ENCODE data around the gene MAPK10.

The MAPK10 gene

GRCh38 chr4:86132468-86132867 lies 227.4 kb downstream of the MAPK10 start:
- H3K9me2 ChIP-seq (replicated peaks; ENCODE audit: low read depth, low read length) = no peaks in the 10 kb centered on the region
- H3F3A ChIP-seq (ENCODE audit: low read depth) = no peaks in the 10 kb centered on the region
- H3K4me3 ChIP-seq (ENCODE audit: low read length, poor library complexity, severe bottlenecking) = no peak overlapping the region
- TF ChIP-seq EZH2phosphoT487 (IDR thresholded peaks at IDR 0.05; ENCODE audit: borderline replicate concordance) = no peak
- TF ChIP-seq, protein P1, sequence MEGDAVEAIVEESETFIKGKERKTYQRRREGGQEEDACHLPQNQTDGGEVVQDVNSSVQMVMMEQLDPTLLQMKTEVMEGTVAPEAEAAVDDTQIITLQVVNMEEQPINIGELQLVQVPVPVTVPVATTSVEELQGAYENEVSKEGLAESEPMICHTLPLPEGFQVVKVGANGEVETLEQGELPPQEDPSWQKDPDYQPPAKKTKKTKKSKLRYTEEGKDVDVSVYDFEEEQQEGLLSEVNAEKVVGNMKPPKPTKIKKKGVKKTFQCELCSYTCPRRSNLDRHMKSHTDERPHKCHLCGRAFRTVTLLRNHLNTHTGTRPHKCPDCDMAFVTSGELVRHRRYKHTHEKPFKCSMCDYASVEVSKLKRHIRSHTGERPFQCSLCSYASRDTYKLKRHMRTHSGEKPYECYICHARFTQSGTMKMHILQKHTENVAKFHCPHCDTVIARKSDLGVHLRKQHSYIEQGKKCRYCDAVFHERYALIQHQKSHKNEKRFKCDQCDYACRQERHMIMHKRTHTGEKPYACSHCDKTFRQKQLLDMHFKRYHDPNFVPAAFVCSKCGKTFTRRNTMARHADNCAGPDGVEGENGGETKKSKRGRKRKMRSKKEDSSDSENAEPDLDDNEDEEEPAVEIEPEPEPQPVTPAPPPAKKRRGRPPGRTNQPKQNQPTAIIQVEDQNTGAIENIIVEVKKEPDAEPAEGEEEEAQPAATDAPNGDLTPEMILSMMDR (conservative IDR thresholded peaks at IDR 0.05; ENCODE audit: low read length) = no peak
- H2AFZ ChIP-seq (ENCODE audit: low read length) = no peak overlapping the region
- H4K20me1 ChIP-seq (ENCODE audit: insufficient read depth, low read length, poor library complexity, severe bottlenecking) = no peaks in the 10 kb centered on the region
- no peaks in the 10 kb centered on the region for H3K79me2 ChIP-seq (ENCODE audit: insufficient read depth, low read length)
- H3K36me3 ChIP-seq (ENCODE audit: insufficient read depth, low read length) = no peaks in the 10 kb centered on the region
- no peak overlapping the region for H3K4me2 ChIP-seq (ENCODE audit: low read depth, low read length, poor library complexity, severe bottlenecking)
- peaks cover 27% of the 10 kb centered on the region for H3K4me1 ChIP-seq (ENCODE audit: insufficient read depth, low read length, poor library complexity, severe bottlenecking)
- H3K9me3 ChIP-seq (ENCODE audit: insufficient read depth, low read depth, low read length) = no peaks in the 10 kb centered on the region
- H3K9ac ChIP-seq (ENCODE audit: low read depth, low read length, poor library complexity, severe bottlenecking) = no peak overlapping the region
- no peaks in the 10 kb centered on the region for H3K27me3 ChIP-seq (ENCODE audit: insufficient read depth, low read length, poor library complexity, severe bottlenecking)

- Histone ChIP-seq H3K9me2 (replicated peaks; ENCODE audit: low read depth, low read length) (no peaks in the 10 kb centered on the region), H3K9me3 (ENCODE audit: insufficient read depth, low read depth, low read length) (no peaks in the 10 kb centered on the region), H3K4me1 (ENCODE audit: insufficient read depth, low read length, poor library complexity, severe bottlenecking) (peaks cover 27% of the 10 kb centered on the region), H3K9ac (ENCODE audit: low read depth, low read length, poor library complexity, severe bottlenecking) (no peak overlapping the region), H3K27me3 (ENCODE audit: insufficient read depth, low read length, poor library complexity, severe bottlenecking) (no peaks in the 10 kb centered on the region), H3K79me2 (ENCODE audit: insufficient read depth, low read length) (no peaks in the 10 kb centered on the region), H3K36me3 (ENCODE audit: insufficient read depth, low read length) (no peaks in the 10 kb centered on the region), H2AFZ (ENCODE audit: low read length) (peak overlapping the region; percentile 62; the same call in 1 of the 2 replicates), H3F3A (ENCODE audit: low read depth) (no peaks in the 10 kb centered on the region), H4K20me1 (ENCODE audit: insufficient read depth, low read length, poor library complexity, severe bottlenecking) (no peaks in the 10 kb centered on the region), H3K4me2 (ENCODE audit: low read depth, low read length, poor library complexity, severe bottlenecking) (peak overlapping the region; percentile 63), H3K4me3 (ENCODE audit: low read length, poor library complexity, severe bottlenecking) (no peak overlapping the region)
- TF ChIP-seq EZH2phosphoT487 (IDR thresholded peaks at IDR 0.05; ENCODE audit: borderline replicate concordance) = no peak
- TF ChIP-seq, protein P1 (conservative IDR thresholded peaks at IDR 0.05; ENCODE audit: low read length) = no peak
Measured at GRCh38 chr4:86131456-86131855, 228.4 kb downstream of the MAPK10 start.

GRCh38 chr4:86130160-86130933 lies 229.5 kb downstream of the MAPK10 start:
- no peak for TF ChIP-seq EZH2phosphoT487 (IDR thresholded peaks at IDR 0.05; ENCODE audit: borderline replicate concordance)
- TF ChIP-seq, protein P1 (conservative IDR thresholded peaks at IDR 0.05; ENCODE audit: low read length) = no peak
- no peak overlapping the region for H3K9ac ChIP-seq (ENCODE audit: low read depth, low read length, poor library complexity, severe bottlenecking)
- peak overlapping the region; percentile 63 for H3K4me2 ChIP-seq (ENCODE audit: low read depth, low read length, poor library complexity, severe bottlenecking)
- no peaks in the 10 kb centered on the region for H3K79me2 ChIP-seq (ENCODE audit: insufficient read depth, low read length)
- H2AFZ ChIP-seq (ENCODE audit: low read length) = no peak overlapping the region
- H3K36me3 ChIP-seq (ENCODE audit: insufficient read depth, low read length) = no peaks in the 10 kb centered on the region
- H4K20me1 ChIP-seq (ENCODE audit: insufficient read depth, low read length, poor library complexity, severe bottlenecking) = no peaks in the 10 kb centered on the region
- no peaks in the 10 kb centered on the region for H3K9me3 ChIP-seq (ENCODE audit: insufficient read depth, low read depth, low read length)
- no peaks in the 10 kb centered on the region for H3K27me3 ChIP-seq (ENCODE audit: insufficient read depth, low read length, poor library complexity, severe bottlenecking)
- H3K4me1 ChIP-seq (ENCODE audit: insufficient read depth, low read length, poor library complexity, severe bottlenecking) = peaks cover 27% of the 10 kb centered on the region
- H3F3A ChIP-seq (ENCODE audit: low read depth) = no peaks in the 10 kb centered on the region
- no peaks in the 10 kb centered on the region for H3K9me2 ChIP-seq (replicated peaks; ENCODE audit: low read depth, low read length)
- peak overlapping the region; percentile 19 for H3K4me3 ChIP-seq (ENCODE audit: low read length, poor library complexity, severe bottlenecking)

Measured in Loucy (cell line).